HEK293T (cell line): ENCODE measurements around the gene SSTR4.

Experiments
- ARNT ChIP-seq: fragments of 450-650 bp; IDR thresholded peaks from 2 replicates; pipeline ENCODE4 v1.6.1; 2017; ENCODE audit warnings: mild to moderate bottlenecking
- BHLHE40 ChIP-seq: fragments of 450-650 bp; IDR thresholded peaks from 2 replicates; pipeline ENCODE4 v1.6.1; 2016; ENCODE audit warnings: mild to moderate bottlenecking, moderate library complexity, borderline replicate concordance
- FOXM1 ChIP-seq: fragments of 450-650 bp; IDR thresholded peaks from 2 replicates; pipeline ENCODE4 v1.6.1; 2017; ENCODE audit warnings: mild to moderate bottlenecking, borderline replicate concordance
- L3MBTL2 ChIP-seq: fragments of 450-650 bp; conservative IDR thresholded peaks from 2 replicates; pipeline ENCODE4 v1.6.1; 2016; ENCODE audit warnings: mild to moderate bottlenecking
- LEF1 ChIP-seq: fragments of 450-650 bp; IDR thresholded peaks from 2 replicates; pipeline ENCODE4 v1.6.1; 2017; ENCODE audit warnings: mild to moderate bottlenecking, borderline replicate concordance
- NFRKB ChIP-seq: fragments of 450-650 bp; IDR thresholded peaks from 2 replicates; pipeline ENCODE4 v1.6.1; 2016; ENCODE audit warnings: mild to moderate bottlenecking, moderate library complexity
- SP1 ChIP-seq: fragments of 450-650 bp; IDR thresholded peaks from 2 replicates; pipeline ENCODE4 v1.6.1; 2017
- SUZ12 ChIP-seq: fragments of 450-650 bp; IDR thresholded peaks from 2 replicates; pipeline ENCODE4 v1.6.1; 2016; ENCODE audit warnings: mild to moderate bottlenecking
- ZNF384 ChIP-seq: fragments of 450-650 bp; IDR thresholded peaks from 2 replicates; pipeline ENCODE4 v1.6.1; 2016

DNA sequence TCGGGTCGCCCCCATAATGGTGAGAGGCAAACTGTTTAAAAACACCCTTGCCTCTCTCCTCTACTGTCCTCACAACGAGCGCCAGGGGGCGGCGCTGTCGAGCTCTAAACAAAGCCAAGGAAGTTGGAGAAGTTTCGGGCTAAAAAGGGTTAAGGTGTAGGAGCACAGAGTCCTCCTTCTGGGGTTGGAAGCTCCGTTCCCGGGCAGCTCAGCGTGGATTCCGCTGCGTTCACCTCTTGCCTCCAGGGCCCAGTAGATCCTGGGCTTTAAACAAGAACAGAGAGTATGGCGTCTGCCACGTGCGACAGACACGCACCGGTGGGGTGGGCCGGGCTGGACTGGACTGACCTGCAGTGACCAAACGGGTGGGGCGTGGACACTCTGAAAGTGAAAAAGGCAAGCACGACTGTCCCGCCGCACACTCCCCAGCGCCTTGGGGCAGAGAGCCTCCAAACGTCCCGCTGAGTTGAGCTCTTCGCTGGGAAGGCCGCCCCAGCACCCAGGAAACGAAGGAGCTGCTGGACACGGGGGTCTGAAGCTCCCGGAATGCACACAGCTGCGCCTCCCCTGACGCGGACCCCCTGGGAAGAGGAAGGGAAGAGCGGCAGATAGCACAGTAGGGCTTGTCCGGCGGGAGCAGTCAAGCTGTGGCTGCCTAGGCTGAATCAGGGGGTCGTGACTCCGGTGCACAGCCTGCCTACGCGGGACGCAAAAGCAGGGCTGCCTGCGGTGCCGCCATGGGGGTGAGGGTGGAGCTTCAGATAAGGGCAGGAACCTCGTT, 15.9 kb downstream of the SSTR4 start:
- TF ChIP-seq NFRKB: no peak
- TF ChIP-seq SUZ12: no peak
- no peak for TF ChIP-seq FOXM1
- TF ChIP-seq BHLHE40: no peak
- peak; percentile 72 for TF ChIP-seq L3MBTL2
- TF ChIP-seq ZNF384: no peak
- no peak for TF ChIP-seq SP1
- no peak for TF ChIP-seq LEF1
- TF ChIP-seq ARNT: no peak
